ENCODE measurements around the gene PPP1R3G.

Gene PPP1R3G

DNA sequence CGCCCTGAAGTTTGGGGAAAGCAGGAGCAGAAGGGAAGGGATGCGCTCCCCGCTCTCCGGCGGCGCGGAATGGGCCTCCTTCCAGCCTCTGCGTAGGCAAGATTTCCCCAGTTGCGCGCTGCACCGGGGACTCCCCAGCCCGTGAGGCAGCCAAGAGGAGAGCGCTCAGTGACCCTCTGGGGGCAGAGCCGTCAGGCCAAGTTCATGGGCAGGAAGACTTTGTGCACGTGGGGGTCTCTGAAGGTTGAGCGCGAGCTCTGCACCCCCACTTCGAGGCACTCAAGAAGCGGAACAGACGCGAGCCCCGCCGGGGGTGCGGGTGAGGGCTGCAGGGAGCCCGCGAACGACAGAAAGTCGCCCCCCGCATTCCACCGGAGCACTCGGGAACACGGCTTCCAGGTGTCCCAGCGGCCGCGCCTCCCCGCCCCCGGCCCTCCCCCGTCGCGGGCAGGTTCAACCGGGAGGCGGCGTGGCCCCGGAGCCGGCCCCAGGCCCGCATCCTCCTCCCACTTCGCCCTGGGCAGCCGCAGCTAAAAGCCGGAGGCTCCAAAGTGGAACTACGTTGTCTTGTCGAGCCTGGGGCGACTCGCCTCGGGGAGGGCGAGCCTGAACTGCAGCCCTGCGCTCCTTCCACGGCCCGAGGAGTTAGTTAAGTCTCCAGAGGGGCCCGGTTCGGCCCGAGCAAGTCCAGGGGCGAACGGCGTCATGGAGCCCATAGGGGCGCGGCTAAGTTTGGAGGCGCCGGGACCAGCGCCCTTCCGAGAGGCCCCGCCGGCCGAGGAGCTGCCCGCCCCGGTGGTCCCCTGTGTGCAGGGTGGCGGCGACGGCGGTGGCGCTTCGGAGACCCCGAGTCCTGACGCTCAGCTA, at the start of gene PPP1R3G:
Gene PPP1R3G (plus strand): TSS at position 561 of the 867 bp plus-strand sequence. CDS start 145 bp downstream, at position 706.
- peak; percentile 90 for ATAC-seq

DNA sequence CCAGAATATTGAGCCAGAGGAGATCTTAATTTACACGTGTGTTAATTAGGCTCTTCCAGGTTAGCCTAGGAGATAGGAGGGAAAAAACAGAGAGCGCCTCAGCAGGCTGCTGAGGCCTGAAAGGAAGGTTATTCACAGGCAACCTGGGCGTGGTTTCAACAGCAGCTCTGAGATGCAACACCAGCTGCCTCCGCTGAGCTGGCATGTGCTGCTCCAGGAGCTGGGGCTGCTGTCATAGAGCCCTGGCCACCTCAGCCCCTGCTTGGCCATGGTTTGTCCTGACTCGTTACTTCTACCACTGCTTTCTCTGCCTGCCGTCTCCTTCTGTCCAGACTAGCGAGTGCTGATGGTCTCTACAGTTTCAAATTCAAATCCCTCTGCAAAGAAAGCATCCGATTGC, 48.9 kb upstream of the PPP1R3G start:
- TF ChIP-seq ZC3H10 (CRISPR knock-in tag; IDR thresholded peaks at IDR 0.05) (no peak), BACH2 (CRISPR knock-in tag; IDR thresholded peaks at IDR 0.05; ENCODE audit: borderline replicate concordance) (no peak)
- TF ChIP-seq, protein P1, sequence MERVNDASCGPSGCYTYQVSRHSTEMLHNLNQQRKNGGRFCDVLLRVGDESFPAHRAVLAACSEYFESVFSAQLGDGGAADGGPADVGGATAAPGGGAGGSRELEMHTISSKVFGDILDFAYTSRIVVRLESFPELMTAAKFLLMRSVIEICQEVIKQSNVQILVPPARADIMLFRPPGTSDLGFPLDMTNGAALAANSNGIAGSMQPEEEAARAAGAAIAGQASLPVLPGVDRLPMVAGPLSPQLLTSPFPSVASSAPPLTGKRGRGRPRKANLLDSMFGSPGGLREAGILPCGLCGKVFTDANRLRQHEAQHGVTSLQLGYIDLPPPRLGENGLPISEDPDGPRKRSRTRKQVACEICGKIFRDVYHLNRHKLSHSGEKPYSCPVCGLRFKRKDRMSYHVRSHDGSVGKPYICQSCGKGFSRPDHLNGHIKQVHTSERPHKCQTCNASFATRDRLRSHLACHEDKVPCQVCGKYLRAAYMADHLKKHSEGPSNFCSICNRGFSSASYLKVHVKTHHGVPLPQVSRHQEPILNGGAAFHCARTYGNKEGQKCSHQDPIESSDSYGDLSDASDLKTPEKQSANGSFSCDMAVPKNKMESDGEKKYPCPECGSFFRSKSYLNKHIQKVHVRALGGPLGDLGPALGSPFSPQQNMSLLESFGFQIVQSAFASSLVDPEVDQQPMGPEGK (CRISPR knock-in tag; IDR thresholded peaks at IDR 0.05; ENCODE audit: borderline replicate concordance), result no peak
- TF ChIP-seq, protein P2, sequence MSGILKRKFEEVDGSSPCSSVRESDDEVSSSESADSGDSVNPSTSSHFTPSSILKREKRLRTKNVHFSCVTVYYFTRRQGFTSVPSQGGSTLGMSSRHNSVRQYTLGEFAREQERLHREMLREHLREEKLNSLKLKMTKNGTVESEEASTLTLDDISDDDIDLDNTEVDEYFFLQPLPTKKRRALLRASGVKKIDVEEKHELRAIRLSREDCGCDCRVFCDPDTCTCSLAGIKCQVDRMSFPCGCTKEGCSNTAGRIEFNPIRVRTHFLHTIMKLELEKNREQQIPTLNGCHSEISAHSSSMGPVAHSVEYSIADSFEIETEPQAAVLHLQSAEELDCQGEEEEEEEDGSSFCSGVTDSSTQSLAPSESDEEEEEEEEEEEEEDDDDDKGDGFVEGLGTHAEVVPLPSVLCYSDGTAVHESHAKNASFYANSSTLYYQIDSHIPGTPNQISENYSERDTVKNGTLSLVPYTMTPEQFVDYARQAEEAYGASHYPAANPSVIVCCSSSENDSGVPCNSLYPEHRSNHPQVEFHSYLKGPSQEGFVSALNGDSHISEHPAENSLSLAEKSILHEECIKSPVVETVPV (CRISPR knock-in tag; IDR thresholded peaks at IDR 0.05), result no peak
- no peak for ATAC-seq

More for the DNA sequence above, at the start of gene PPP1R3G:
- TF ChIP-seq, protein P3, sequence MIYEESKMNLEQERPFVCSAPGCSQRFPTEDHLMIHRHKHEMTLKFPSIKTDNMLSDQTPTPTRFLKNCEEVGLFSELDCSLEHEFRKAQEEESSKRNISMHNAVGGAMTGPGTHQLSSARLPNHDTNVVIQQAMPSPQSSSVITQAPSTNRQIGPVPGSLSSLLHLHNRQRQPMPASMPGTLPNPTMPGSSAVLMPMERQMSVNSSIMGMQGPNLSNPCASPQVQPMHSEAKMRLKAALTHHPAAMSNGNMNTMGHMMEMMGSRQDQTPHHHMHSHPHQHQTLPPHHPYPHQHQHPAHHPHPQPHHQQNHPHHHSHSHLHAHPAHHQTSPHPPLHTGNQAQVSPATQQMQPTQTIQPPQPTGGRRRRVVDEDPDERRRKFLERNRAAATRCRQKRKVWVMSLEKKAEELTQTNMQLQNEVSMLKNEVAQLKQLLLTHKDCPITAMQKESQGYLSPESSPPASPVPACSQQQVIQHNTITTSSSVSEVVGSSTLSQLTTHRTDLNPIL (CRISPR knock-in tag; IDR thresholded peaks at IDR 0.05; ENCODE audit: low read depth), result no peak
- TF ChIP-seq ZFP3 (CRISPR knock-in tag; IDR thresholded peaks at IDR 0.05) (no peak), ISL1 (CRISPR knock-in tag; IDR thresholded peaks at IDR 0.05) (no peak)

DNA sequence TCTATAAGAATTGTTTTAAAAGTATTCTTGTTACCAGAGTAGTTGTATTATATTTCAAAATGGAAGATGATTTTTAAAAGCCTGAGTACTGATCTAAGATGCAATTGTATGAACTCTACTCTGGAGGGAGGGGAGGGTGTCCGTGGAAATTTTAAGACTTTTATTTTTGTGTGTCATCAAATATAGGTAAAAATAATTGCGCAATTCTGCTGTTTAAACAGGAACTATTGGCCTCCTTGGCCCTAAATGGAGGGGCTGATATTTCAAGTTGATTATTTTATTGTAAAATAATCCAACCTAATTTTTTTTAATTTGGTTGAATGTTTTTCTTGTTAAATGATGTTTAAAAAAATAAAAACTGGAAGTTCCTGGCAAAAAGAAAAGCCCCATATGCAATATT, 43.2 kb upstream of the PPP1R3G start:
- TF ChIP-seq BACH2 (CRISPR knock-in tag; IDR thresholded peaks at IDR 0.05; ENCODE audit: borderline replicate concordance), result no peak
- TF ChIP-seq ZNF70 (CRISPR knock-in tag; IDR thresholded peaks at IDR 0.05), result no peak
- no peak for TF ChIP-seq ISL1 (CRISPR knock-in tag; IDR thresholded peaks at IDR 0.05)
- TF ChIP-seq, protein P2 (CRISPR knock-in tag; IDR thresholded peaks at IDR 0.05), result no peak
- TF ChIP-seq SNAI2 (CRISPR knock-in tag; IDR thresholded peaks at IDR 0.05), result no peak
- TF ChIP-seq TCF4 (CRISPR knock-in tag; IDR thresholded peaks at IDR 0.05; ENCODE audit: borderline replicate concordance), result no peak
- no peak for TF ChIP-seq ZFP30 (CRISPR knock-in tag; IDR thresholded peaks at IDR 0.05)
- ATAC-seq, result no peak

DNA sequence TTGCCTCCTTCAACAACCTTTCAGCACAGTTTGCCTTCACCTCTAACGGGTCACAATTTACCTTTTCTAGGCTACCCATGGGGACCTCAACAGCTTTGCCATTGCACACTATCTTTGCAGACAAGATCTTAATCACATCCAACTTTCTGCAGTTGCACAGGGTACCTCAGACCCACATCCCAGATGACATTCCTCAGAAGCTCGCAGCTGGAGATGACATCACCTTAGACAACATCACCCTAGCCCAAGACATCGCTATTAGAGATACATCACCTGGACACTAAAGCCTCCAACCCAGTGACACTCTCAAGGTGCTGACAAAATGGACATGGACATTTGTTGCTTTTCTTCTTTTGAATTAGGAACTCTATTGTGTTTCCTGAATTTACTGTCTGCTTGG, 42.7 kb upstream of the PPP1R3G start:
- ATAC-seq, result no peak
- no peak for TF ChIP-seq CSDC2 (CRISPR knock-in tag; IDR thresholded peaks at IDR 0.05)
- TF ChIP-seq ARNTL (CRISPR knock-in tag; IDR thresholded peaks at IDR 0.05; ENCODE audit: borderline replicate concordance, low read depth), result no peak
- TF ChIP-seq ZNF565 (CRISPR knock-in tag; conservative IDR thresholded peaks at IDR 0.05; ENCODE audit: low read depth), result no peak
- no peak for TF ChIP-seq ESRRG (CRISPR knock-in tag; IDR thresholded peaks at IDR 0.05)
- no peak for TF ChIP-seq GLIS3 (CRISPR knock-in tag; IDR thresholded peaks at IDR 0.05)
- TF ChIP-seq, protein P4, sequence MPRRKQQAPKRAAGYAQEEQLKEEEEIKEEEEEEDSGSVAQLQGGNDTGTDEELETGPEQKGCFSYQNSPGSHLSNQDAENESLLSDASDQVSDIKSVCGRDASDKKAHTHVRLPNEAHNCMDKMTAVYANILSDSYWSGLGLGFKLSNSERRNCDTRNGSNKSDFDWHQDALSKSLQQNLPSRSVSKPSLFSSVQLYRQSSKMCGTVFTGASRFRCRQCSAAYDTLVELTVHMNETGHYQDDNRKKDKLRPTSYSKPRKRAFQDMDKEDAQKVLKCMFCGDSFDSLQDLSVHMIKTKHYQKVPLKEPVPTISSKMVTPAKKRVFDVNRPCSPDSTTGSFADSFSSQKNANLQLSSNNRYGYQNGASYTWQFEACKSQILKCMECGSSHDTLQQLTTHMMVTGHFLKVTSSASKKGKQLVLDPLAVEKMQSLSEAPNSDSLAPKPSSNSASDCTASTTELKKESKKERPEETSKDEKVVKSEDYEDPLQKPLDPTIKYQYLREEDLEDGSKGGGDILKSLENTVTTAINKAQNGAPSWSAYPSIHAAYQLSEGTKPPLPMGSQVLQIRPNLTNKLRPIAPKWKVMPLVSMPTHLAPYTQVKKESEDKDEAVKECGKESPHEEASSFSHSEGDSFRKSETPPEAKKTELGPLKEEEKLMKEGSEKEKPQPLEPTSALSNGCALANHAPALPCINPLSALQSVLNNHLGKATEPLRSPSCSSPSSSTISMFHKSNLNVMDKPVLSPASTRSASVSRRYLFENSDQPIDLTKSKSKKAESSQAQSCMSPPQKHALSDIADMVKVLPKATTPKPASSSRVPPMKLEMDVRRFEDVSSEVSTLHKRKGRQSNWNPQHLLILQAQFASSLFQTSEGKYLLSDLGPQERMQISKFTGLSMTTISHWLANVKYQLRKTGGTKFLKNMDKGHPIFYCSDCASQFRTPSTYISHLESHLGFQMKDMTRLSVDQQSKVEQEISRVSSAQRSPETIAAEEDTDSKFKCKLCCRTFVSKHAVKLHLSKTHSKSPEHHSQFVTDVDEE (CRISPR knock-in tag; IDR thresholded peaks at IDR 0.05), result no peak
- no peak for TF ChIP-seq TOX (CRISPR knock-in tag; IDR thresholded peaks at IDR 0.05; ENCODE audit: borderline replicate concordance)
- TF ChIP-seq TCF4 (CRISPR knock-in tag; IDR thresholded peaks at IDR 0.05; ENCODE audit: borderline replicate concordance), result no peak
- TF ChIP-seq, protein P1 (CRISPR knock-in tag; IDR thresholded peaks at IDR 0.05; ENCODE audit: borderline replicate concordance), result no peak
- TF ChIP-seq OSR1 (CRISPR knock-in tag; IDR thresholded peaks at IDR 0.05), result no peak
- TF ChIP-seq, protein P3 (CRISPR knock-in tag; IDR thresholded peaks at IDR 0.05; ENCODE audit: low read depth), result no peak
- no peak for TF ChIP-seq ZNF70 (CRISPR knock-in tag; IDR thresholded peaks at IDR 0.05)
- TF ChIP-seq ZFP3 (CRISPR knock-in tag; IDR thresholded peaks at IDR 0.05), result no peak
- no peak for TF ChIP-seq ZNF8 (CRISPR knock-in tag; IDR thresholded peaks at IDR 0.05)
- TF ChIP-seq BACH2 (CRISPR knock-in tag; IDR thresholded peaks at IDR 0.05; ENCODE audit: borderline replicate concordance), result no peak
- TF ChIP-seq PPARA (CRISPR knock-in tag; IDR thresholded peaks at IDR 0.05; ENCODE audit: borderline replicate concordance), result no peak

Data from SK-N-SH treated with all-trans-retinoic acid at 6 μM for 48 hours (cell line).